GM10266 (cell line): ENCODE results near the gene CCDC43.

Experiments
- DNase-seq: peaks from one replicate; pipeline ENCODE4 v3.0.0; 2012; ENCODE audit errors: extremely low spot score
- TF ChIP-seq, protein P1 (sequence below): IDR thresholded peaks from 2 replicates; pipeline ENCODE4 v1.5.1; 2012; ENCODE audit warnings: mild to moderate bottlenecking, low read depth; ENCODE audit not compliant: control insufficient read depth, insufficient read depth; ENCODE audit errors: missing control alignments

CCDC43 gene

DNA sequence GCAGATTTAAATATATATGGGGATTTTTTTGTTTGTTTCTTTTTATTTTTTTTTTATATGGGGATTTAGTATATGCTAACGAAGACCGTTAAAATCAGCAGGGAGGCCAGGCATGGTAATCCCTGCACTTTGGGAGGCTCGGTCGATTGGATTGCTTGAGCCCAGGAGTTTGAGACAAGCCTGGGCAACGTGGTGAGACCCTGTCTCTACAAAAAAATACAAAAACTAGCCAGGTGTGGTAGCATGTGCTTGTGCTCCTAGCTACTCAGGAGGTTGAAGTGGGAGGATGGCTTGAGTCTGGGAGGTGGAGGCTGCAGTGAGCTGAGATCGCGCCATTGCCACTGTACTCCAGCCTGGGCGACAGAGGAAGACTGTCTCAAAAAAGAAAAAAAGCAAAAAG is 55.6 kb downstream of the CCDC43 start:
- DNase-seq = no peak
- TF ChIP-seq, protein P1, sequence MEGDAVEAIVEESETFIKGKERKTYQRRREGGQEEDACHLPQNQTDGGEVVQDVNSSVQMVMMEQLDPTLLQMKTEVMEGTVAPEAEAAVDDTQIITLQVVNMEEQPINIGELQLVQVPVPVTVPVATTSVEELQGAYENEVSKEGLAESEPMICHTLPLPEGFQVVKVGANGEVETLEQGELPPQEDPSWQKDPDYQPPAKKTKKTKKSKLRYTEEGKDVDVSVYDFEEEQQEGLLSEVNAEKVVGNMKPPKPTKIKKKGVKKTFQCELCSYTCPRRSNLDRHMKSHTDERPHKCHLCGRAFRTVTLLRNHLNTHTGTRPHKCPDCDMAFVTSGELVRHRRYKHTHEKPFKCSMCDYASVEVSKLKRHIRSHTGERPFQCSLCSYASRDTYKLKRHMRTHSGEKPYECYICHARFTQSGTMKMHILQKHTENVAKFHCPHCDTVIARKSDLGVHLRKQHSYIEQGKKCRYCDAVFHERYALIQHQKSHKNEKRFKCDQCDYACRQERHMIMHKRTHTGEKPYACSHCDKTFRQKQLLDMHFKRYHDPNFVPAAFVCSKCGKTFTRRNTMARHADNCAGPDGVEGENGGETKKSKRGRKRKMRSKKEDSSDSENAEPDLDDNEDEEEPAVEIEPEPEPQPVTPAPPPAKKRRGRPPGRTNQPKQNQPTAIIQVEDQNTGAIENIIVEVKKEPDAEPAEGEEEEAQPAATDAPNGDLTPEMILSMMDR = no peak

DNA sequence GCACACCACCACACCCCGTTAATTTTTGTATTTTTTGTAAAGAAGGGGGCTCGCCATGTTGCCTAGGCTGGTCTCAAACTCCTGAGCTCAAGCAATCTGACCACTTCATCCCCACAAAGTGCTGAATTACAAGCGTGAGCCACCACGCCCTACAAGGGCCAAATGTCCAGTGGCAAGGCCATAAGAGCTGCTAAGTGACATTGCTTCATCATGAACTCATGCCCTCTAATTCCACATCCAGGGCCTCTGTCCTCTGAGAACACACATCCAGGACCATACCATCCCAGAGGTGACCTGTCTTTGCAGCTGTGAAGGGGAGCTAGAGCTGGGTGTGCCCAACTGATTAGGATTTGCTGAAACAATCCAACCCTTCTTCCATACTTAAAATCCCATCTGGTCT is 58.9 kb downstream of the CCDC43 start:
- DNase-seq = no peak
- TF ChIP-seq, protein P1 = no peak

DNA sequence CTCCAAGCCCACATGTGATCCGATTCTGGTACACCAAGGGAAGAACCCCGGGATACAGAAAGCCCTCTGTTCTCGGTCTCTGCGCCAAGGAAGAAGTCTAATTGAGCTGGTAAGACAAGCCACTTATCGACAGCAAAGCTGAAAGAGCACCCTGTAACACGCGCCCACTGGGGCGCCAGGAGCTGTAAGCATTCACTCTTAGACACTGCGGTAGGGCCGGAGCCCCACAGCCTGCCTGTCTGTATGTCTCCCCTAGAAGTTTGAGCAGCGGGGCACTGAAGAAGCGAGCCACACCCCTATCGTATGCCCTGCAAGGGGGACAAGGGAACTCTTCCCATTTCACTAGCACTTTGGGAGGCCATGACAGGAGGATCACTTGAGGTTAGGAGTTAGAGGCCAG is 60.3 kb downstream of the CCDC43 start:
- TF ChIP-seq, protein P1 = no peak
- no peak for DNase-seq

DNA sequence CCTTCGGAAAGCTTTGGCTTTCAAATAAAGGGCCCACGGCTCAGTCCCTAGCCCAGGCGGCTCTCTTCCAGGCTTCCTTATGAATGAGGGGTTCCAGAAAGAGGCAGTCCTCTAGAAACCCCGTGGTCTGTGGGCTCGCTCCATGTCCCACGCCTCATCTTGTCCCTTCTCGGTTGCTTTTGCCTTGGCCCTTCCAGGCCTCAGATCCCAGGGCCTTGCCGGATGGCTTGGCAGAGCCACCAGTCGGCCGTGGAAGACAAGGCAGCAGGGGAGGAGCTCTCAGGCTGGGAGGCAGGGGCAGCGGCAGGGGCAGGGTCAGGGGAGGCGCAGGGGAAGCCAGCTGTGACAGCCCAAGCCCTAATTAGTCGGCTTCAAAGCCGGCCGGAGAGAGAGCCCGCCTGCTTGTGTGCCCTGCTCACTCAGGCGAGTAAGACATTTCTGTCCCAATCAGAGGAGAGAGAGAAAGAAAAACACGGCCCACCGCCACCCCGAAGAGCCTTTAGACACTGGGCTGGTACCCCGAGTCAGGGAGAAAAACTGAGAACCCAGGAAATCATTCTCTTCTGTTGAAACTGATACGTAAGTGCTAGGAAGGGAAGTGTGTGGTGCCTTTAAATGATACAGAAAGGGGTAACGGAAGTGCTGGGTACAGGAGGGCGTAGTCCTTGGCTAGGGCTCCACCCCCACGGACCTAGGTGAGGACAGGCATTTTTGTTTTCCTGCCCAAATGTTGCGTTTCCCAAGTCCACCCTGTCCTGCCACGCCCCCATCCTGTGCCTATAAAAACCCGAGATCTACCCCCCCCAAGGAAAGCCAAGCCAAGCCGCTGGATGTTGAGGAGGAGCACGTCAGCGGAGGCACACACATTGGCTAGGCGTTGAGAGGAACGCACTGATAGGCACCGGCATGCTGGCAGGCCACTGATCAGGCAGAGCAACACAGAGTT is 61.1 kb downstream of the CCDC43 start:
- TF ChIP-seq, protein P1 = no peak
- no peak for DNase-seq

DNA sequence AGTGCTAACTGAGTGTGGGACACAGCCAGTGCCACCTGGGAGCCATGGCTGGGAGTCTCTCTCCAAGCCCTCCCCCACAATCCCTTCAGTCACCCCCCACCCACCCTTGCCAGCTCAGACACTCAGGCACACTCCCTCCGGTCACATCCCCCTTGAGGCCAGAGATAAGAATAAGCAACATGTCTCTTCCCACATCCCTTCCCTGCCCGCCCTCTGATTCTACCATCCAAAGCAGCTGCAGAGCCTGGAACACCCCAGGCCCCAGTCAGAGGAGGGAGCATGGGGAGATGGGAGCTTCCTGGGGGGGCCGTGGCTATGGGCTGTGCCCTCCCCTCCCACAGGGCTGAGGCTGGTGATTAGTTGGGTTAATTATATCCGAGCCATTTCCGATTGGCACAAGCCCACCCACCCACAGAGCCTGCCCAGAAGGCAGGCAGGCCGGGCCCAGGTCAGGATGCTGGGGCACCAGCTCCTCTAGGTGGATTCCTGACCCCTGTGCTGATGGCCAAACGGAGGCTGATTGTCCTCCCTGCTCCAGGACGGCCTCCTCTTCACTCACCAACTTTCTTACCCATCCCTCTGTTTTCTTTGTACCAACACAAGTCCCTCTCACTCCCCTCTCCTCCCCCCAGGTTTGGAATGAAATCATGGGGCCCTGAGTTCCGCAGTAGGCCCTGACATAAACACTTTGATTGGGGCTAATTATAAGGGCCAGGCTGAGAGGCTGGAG is 61.9 kb downstream of the CCDC43 start:
- TF ChIP-seq, protein P1 = no peak
- DNase-seq = no peak
